ENCODE measurements around the gene FES. TPM values are rescaled to one million over a fixed set of nuclear protein-coding genes. Genes with fewer than 3 reads are reported as not detected.

The FES gene
- total and polyA plus RNA-seq, 2 of the 13 experiments (the other 11 are each of a cell fraction or from before 2014, with no cell fraction given), result 4.0 to 9.5 TPM

- TF ChIP-seq ZUFSP (CRISPR knock-in tag; IDR thresholded peaks at IDR 0.05; ENCODE audit: borderline replicate concordance) (no peak), EZH2 (conservative IDR thresholded peaks at IDR 0.05; ENCODE audit: low read depth, low read length) (no peak), KDM2A (CRISPR knock-in tag; IDR thresholded peaks at IDR 0.05; ENCODE audit: borderline replicate concordance, low read depth) (peak; percentile 96), ZIK1 (CRISPR knock-in tag; IDR thresholded peaks at IDR 0.05; ENCODE audit: borderline replicate concordance, low read depth) (0 out of 2 replicates have a peak, but pooled peaks have one; percentile 75), ZNF234 (CRISPR knock-in tag; conservative IDR thresholded peaks at IDR 0.05) (no peak), ZBTB7A (CRISPR knock-in tag; IDR thresholded peaks at IDR 0.05) (peak; percentile 71; the same call in 1 of the 2 replicates), FOXO4 (CRISPR knock-in tag; conservative IDR thresholded peaks at IDR 0.05) (peak; percentile 90; the same call in 1 of the 2 replicates), DDIT3 (CRISPR knock-in tag; IDR thresholded peaks at IDR 0.05) (no peak), HOXD1 (CRISPR knock-in tag; IDR thresholded peaks at IDR 0.05) (no peak; the same call in 1 of the 2 replicates), ZNF160 (CRISPR knock-in tag; IDR thresholded peaks at IDR 0.05) (peak; percentile 6; the same call in 1 of the 2 replicates), FOXO1 (CRISPR knock-in tag; IDR thresholded peaks at IDR 0.05) (peak; percentile 48; the same call in 1 of the 2 replicates), E2F5 (CRISPR knock-in tag; conservative IDR thresholded peaks at IDR 0.05) (no peak), YEATS4 (CRISPR knock-in tag; IDR thresholded peaks at IDR 0.05; ENCODE audit: borderline replicate concordance) (peak; percentile 90; the same call in 1 of the 2 replicates), TFDP2 (CRISPR knock-in tag; IDR thresholded peaks at IDR 0.05) (peak; percentile 64), ZNF276 (CRISPR knock-in tag; IDR thresholded peaks at IDR 0.05; ENCODE audit: low read depth) (peak; percentile 41; the same call in 1 of the 2 replicates), ZFP90 (CRISPR knock-in tag; IDR thresholded peaks at IDR 0.05; ENCODE audit: borderline replicate concordance) (no peak; the same call in 1 of the 2 replicates), BATF2 (CRISPR knock-in tag; IDR thresholded peaks at IDR 0.05) (no peak), SOX5 (CRISPR knock-in tag; IDR thresholded peaks at IDR 0.05; ENCODE audit: borderline replicate concordance) (no peak; the same call in 1 of the 2 replicates), POLR2AphosphoS2 (IDR thresholded peaks at IDR 0.05; ENCODE audit: low read depth, low read length) (no peak), PCBP2 (optimal IDR thresholded peaks at IDR 0.05; ENCODE audit: low read depth, low read length, poor library complexity, severe bottlenecking) (no peak)
These were observed 47.7 kb downstream of the FES start, which contains the start of gene HDDC3 (continued) for GRCh38 chr15:90931828-90932659.

All from HepG2 (cell line).